Astrocyte (in vitro differentiated cells and primary cell): Measurements from ENCODE around the gene EBF4.

Experiments
- CTCF ChIP-seq: IDR thresholded peaks from 2 replicates; pipeline ENCODE4 v1.5.1; 2011; ENCODE audit warnings: low read depth, mild to moderate bottlenecking, inconsistent platforms, low read length, moderate library complexity; ENCODE audit not compliant: insufficient read depth
- EZH2 ChIP-seq: IDR thresholded peaks from 2 replicates; pipeline ENCODE4 v1.6.1; 2012; ENCODE audit warnings: mild to moderate bottlenecking, low read length, inconsistent platforms; ENCODE audit not compliant: insufficient read depth

- TF ChIP-seq CTCF (no peak), EZH2 (no peak)
These were observed 54.2 kb downstream of the EBF4 start for GRCh38 chr20:2746636-2747265.
